GM13976 (cell line): Measurements from ENCODE around the gene SCYGR2.

Source experiments
- DNase-seq: peaks from one replicate; pipeline ENCODE4 v3.0.0; 2012; ENCODE audit warnings: low spot score
- CTCF ChIP-seq: IDR thresholded peaks from 2 replicates; pipeline ENCODE4 v1.5.1; 2012; ENCODE audit warnings: borderline replicate concordance, mild to moderate bottlenecking; ENCODE audit not compliant: insufficient read depth; ENCODE audit errors: extremely low read depth, missing control alignments, control extremely low read depth
- in situ Hi-C: fragments of 300-500 bp; cut with MboI; formaldehyde crosslinking; loops from one replicate; pipeline ENCODE4 v1.12.0; 2022; ENCODE audit warnings: low sequenced_read_pairs, mixed read lengths, inconsistent platforms; ENCODE audit not compliant: unreplicated experiment

Gene SCYGR2

GRCh38 chr2:227626580-227627151, 28.0 kb downstream of the SCYGR2 start:
- in situ Hi-C loops, result no loop called here
- no peak for DNase-seq
- no peak for TF ChIP-seq CTCF

- TF ChIP-seq CTCF, result no peak
- in situ Hi-C loops, result no loop called here
- no peak for DNase-seq
Measured at GRCh38 chr2:227627769-227628168, 29.1 kb downstream of the SCYGR2 start.

- TF ChIP-seq CTCF, result no peak
- in situ Hi-C loops, result no loop called here
- no peak for DNase-seq
Measured at GRCh38 chr2:227629435-227629834, 30.7 kb downstream of the SCYGR2 start.

GRCh38 chr2:227630322-227630721, 31.6 kb downstream of the SCYGR2 start:
- no peak for DNase-seq
- TF ChIP-seq CTCF, result no peak
- in situ Hi-C loops, result no loop called here

- TF ChIP-seq CTCF, result no peak
- in situ Hi-C loops, result no loop called here
- no peak for DNase-seq
Measured at GRCh38 chr2:227632827-227633226, 34.1 kb downstream of the SCYGR2 start.

GRCh38 chr2:227634201-227634600, 35.5 kb downstream of the SCYGR2 start:
- in situ Hi-C loops, result no loop called here
- no peak for TF ChIP-seq CTCF
- DNase-seq, result no peak

- DNase-seq, result no peak
- in situ Hi-C loops, result no loop called here
- TF ChIP-seq CTCF, result no peak
Measured at GRCh38 chr2:227642656-227643055, 44.0 kb downstream of the SCYGR2 start.
